ENCODE results near the gene APBB2. TPM values are rescaled to one million over a fixed set of nuclear protein-coding genes. Genes with fewer than 3 reads are reported as not detected.
A peak's percentile ranks its signal among the peaks of the same experiment; 100 is the strongest.

Gene APBB2
- total and polyA plus RNA-seq, 2 of the 8 experiments (the other 6 are each of a cell fraction or from before 2014, with no cell fraction given), result 58.7 to 59.4 TPM

GRCh38 chr4:40949358-40950100 is 264.8 kb downstream of the APBB2 start:
- POLR2A ChIA-PET (ENCODE audit: partially characterized antibody), result no interaction called here

More at GRCh38 chr4:40949358-40950100, 264.8 kb downstream of the APBB2 start:
- no peaks in the 10 kb centered on the region for H3K36me3 ChIP-seq (ENCODE audit: control insufficient read depth in 2 of 4, insufficient read depth in 4 of 4, low read length in 3 of 4)
- no peaks in the 10 kb centered on the region for H4K20me1 ChIP-seq (replicated peaks in 1 of 2; ENCODE audit: control insufficient read depth in 1 of 2, insufficient read depth in 2 of 2, low read length in 2 of 2)
- no peak overlapping the region for H3K18ac ChIP-seq (ENCODE audit: extremely low read depth, low read length)
- no peaks in the 10 kb centered on the region for H3K27me3 ChIP-seq (replicated peaks in 1 of 4; ENCODE audit: control insufficient read depth in 3 of 4, extremely low read depth in 1 of 4, insufficient read depth in 3 of 4, low read length in 3 of 4)
- H2AK5ac ChIP-seq (ENCODE audit: low read depth, low read length), result no peak overlapping the region
- no peaks in the 10 kb centered on the region for H3K9me3 ChIP-seq (ENCODE audit: insufficient read depth in 2 of 2, low read depth in 1 of 2, low read length in 1 of 2)
- H3K14ac ChIP-seq (ENCODE audit: insufficient read length), result no peak overlapping the region
- no peak overlapping the region for H2BK15ac ChIP-seq (ENCODE audit: low read length)
- no peak overlapping the region for H2BK12ac ChIP-seq (ENCODE audit: low read depth, low read length)
- 89% methylated on average over 23 of the region's 23 CpGs; no CpG with 5 or more reads in 1 of the 2 experiments for WGBS, 2 experiments (ENCODE audit: extremely low coverage in 1 of 2, insufficient coverage in 1 of 2, insufficient read length in 1 of 2, insufficient replicate concordance in 2 of 2, low coverage in 1 of 2, low lambda C conversion rate in 2 of 2, missing lambda C conversion rate in 1 of 2)
- no peak overlapping the region for H3K4me2 ChIP-seq (ENCODE audit: insufficient read depth in 1 of 2, low read depth in 2 of 2, low read length in 2 of 2)
- no peak overlapping the region for H2BK5ac ChIP-seq (ENCODE audit: low read depth, low read length)
- peaks cover 0 to 6% (median under 1%) of the 10 kb centered on the region in 4 experiments; a peak in 4 of 7 replicates for H3K4me1 ChIP-seq (replicated peaks in 1 of 4; ENCODE audit: control insufficient read depth in 3 of 4, insufficient read depth in 4 of 4, low read length in 3 of 4)
- FAIRE-seq, result no peak
- H3K56ac ChIP-seq (replicated peaks; ENCODE audit: insufficient read length, low read depth, low read length), result no peak overlapping the region
- H2AFZ ChIP-seq (ENCODE audit: low read length), result no peak overlapping the region
- no peak overlapping the region for H3K27ac ChIP-seq (ENCODE audit: low read depth, low read length)
- no peaks in the 10 kb centered on the region; the same call in 1 of the 2 replicates for H3K79me1 ChIP-seq (ENCODE audit: low read depth, low read length)
- no peak overlapping the region for H3K9ac ChIP-seq (replicated peaks in 1 of 4; ENCODE audit: extremely low read depth in 1 of 4, low read depth in 3 of 4, low read length in 3 of 4)
- H3K4me3 ChIP-seq (ENCODE audit: extremely low read depth in 1 of 4, insufficient read depth in 2 of 4, low read depth in 3 of 4, low read length in 4 of 4), result no peak overlapping the region
- H3K4ac ChIP-seq (replicated peaks; ENCODE audit: insufficient read length, low read depth, low read length), result no peak overlapping the region
- no peaks in the 10 kb centered on the region for H3K23me2 ChIP-seq (ENCODE audit: low read depth, low read length)
- no peak overlapping the region for H2BK20ac ChIP-seq (ENCODE audit: low read length)
- no peak overlapping the region for H2BK120ac ChIP-seq (replicated peaks; ENCODE audit: low read depth, low read length)
- CTCF ChIA-PET (ENCODE audit: partially characterized antibody), result interaction anchor here (0.8 to 2.3 kb wide), 6 partner anchors 10 to 261 kb away, joined by 3 to 8 read pairs (median 3); no protein-coding TSS in a partner anchor
- H3K79me2 ChIP-seq (ENCODE audit: control insufficient read depth in 1 of 2, insufficient read depth in 2 of 2, low read length in 2 of 2), result no peaks in the 10 kb centered on the region
- no peak overlapping the region for H4K91ac ChIP-seq (replicated peaks; ENCODE audit: insufficient read length, low read length)
- no peak overlapping the region for H3K23ac ChIP-seq (ENCODE audit: insufficient read length)
- no peak overlapping the region for H4K8ac ChIP-seq (ENCODE audit: extremely low read depth, insufficient read depth, low read length)
- TF ChIP-seq YY1 (IDR thresholded peaks at IDR 0.05; ENCODE audit: low read depth, low read length) (0 out of 2 replicates have a peak, but pooled peaks have one; percentile 56), TBP (IDR thresholded peaks at IDR 0.05; ENCODE audit: low read depth, low read length) (no peak)
- no peak overlapping the region for H4K5ac ChIP-seq (ENCODE audit: insufficient read length, low read depth, low read length)
- no peak for DNase-seq (ENCODE audit: low read depth in 1 of 2, low spot score in 2 of 2)

Measured in H1 (cell line).